HepG2 (cell line): ENCODE data around the gene KAZALD1. TPM values are rescaled to one million over a fixed set of nuclear protein-coding genes. Genes with fewer than 3 reads are reported as not detected.
A peak's percentile ranks its signal among the peaks of the same experiment; 100 is the strongest.

Experiments
- ARID2 ChIP-seq: sonication (generic); formaldehyde crosslinking; IDR thresholded peaks from 2 replicates; pipeline ENCODE4 v1.8.1; 2022; ENCODE audit warnings: mild to moderate bottlenecking, missing genetic modification reagents, borderline replicate concordance
- ARNT2 ChIP-seq: sonication (generic); formaldehyde crosslinking; IDR thresholded peaks from 2 replicates; pipeline ENCODE4 v1.8.0; 2022; ENCODE audit warnings: mild to moderate bottlenecking, low read depth, missing genetic modification reagents, moderate library complexity
- ATF6 ChIP-seq: sonication (generic); formaldehyde crosslinking; conservative IDR thresholded peaks from 2 replicates; pipeline ENCODE4 v1.4.0; 2020; ENCODE audit warnings: missing genetic modification reagents
- HOXA3 ChIP-seq: sonication (generic); formaldehyde crosslinking; IDR thresholded peaks from 2 replicates; pipeline ENCODE4 v1.5.0; 2020; ENCODE audit warnings: missing genetic modification reagents
- IRX3 ChIP-seq: sonication (generic); formaldehyde crosslinking; IDR thresholded peaks from 2 replicates; pipeline ENCODE4 v1.8.1; 2023; ENCODE audit warnings: mild to moderate bottlenecking, low read depth, missing genetic modification reagents, borderline replicate concordance
- NR2F6 ChIP-seq, 2 experiments: IDR thresholded peaks; 2 replicates each; pipeline ENCODE4 v1.6.1; 2016; ENCODE audit warnings: antibody characterized with exemption in 1 of 2, mild to moderate bottlenecking in 1 of 2
- POLR2AphosphoS5 ChIP-seq: IDR thresholded peaks from 2 replicates; pipeline ENCODE4 v1.6.1; 2012; ENCODE audit warnings: low read depth, low read length
- SP5 ChIP-seq: IDR thresholded peaks from 2 replicates; pipeline ENCODE4 v1.6.1; 2016; ENCODE audit warnings: low read depth, borderline replicate concordance
- ZFP36 ChIP-seq: fragments of 150-350 bp; IDR thresholded peaks from 2 replicates; pipeline ENCODE4 v1.6.1; 2018; ENCODE audit warnings: borderline replicate concordance, low read length, low read depth; ENCODE audit not compliant: partially characterized antibody
- ZNF34 ChIP-seq: sonication (generic); formaldehyde crosslinking; IDR thresholded peaks from 2 replicates; pipeline ENCODE4 v1.4.0; 2020; ENCODE audit warnings: mild to moderate bottlenecking, missing genetic modification reagents, borderline replicate concordance
- ZNF563 ChIP-seq: sonication (generic); formaldehyde crosslinking; IDR thresholded peaks from 2 replicates; pipeline ENCODE4 v1.8.0; 2022; ENCODE audit warnings: mild to moderate bottlenecking, moderate library complexity, missing genetic modification reagents
- ZNF737 ChIP-seq: sonication (generic); formaldehyde crosslinking; IDR thresholded peaks from 2 replicates; pipeline ENCODE4 v1.5.0; 2020; ENCODE audit warnings: missing genetic modification reagents, mild to moderate bottlenecking, borderline replicate concordance
- ZNF841 ChIP-seq: sonication (generic); formaldehyde crosslinking; IDR thresholded peaks from 2 replicates; pipeline ENCODE4 v1.8.1; 2023; ENCODE audit warnings: missing genetic modification reagents, borderline replicate concordance
- polyA plus RNA-seq, 8 experiments: library from polyadenylated mRNA; depleted of rRNA in 3 of 8; stranded (reverse) in 7 of 8; unstranded in 1 of 8; fragments of >200 nt; fragmentation: Illumina TruSeq in 4 of 8; extraction: Trizol in 4 of 8; gene quantifications; 2 replicates each; pipeline versions ENCODE4 v1.2.1 to v1.2.3, GENCODE V29; 2011 to 2016; ENCODE audit warnings: low read depth in 4 of 8, missing spikeins in 1 of 8, mixed read lengths in 1 of 8; ENCODE audit not compliant: insufficient read depth in 1 of 8
- total RNA-seq, 5 experiments: library from RNA; depleted of rRNA; stranded (reverse); fragments of >200 nt; fragmentation: Illumina TruSeq; extraction: Trizol; gene quantifications; 2 replicates each; pipeline ENCODE4 v1.2.3, GENCODE V29; 2016; ENCODE audit warnings: low read depth in 1 of 5
- TF ChIP-seq, protein P1 (sequence below): sonication (generic); formaldehyde crosslinking; conservative IDR thresholded peaks from 2 replicates; pipeline ENCODE4 v1.4.0; 2020; ENCODE audit warnings: mild to moderate bottlenecking, missing genetic modification reagents, moderate library complexity
- TF ChIP-seq, protein P2 (sequence below): sonication (generic); formaldehyde crosslinking; IDR thresholded peaks from 2 replicates; pipeline ENCODE4 v1.8.0; 2022; ENCODE audit warnings: mild to moderate bottlenecking, missing genetic modification reagents, borderline replicate concordance
- TF ChIP-seq, protein P3 (sequence below): sonication (generic); IDR thresholded peaks from 2 replicates; pipeline ENCODE4 v1.6.1; 2016; ENCODE audit warnings: low read depth, borderline replicate concordance
- TF ChIP-seq, protein P4 (sequence below): sonication (generic); formaldehyde crosslinking; IDR thresholded peaks from 2 replicates; pipeline ENCODE4 v1.8.0; 2022; ENCODE audit warnings: missing genetic modification reagents, mild to moderate bottlenecking, borderline replicate concordance

Gene KAZALD1
- total and polyA plus RNA-seq, 2 of the 13 experiments (the other 11 are each of a cell fraction or from before 2014, with no cell fraction given), result 16.7 to 27.7 TPM

DNA sequence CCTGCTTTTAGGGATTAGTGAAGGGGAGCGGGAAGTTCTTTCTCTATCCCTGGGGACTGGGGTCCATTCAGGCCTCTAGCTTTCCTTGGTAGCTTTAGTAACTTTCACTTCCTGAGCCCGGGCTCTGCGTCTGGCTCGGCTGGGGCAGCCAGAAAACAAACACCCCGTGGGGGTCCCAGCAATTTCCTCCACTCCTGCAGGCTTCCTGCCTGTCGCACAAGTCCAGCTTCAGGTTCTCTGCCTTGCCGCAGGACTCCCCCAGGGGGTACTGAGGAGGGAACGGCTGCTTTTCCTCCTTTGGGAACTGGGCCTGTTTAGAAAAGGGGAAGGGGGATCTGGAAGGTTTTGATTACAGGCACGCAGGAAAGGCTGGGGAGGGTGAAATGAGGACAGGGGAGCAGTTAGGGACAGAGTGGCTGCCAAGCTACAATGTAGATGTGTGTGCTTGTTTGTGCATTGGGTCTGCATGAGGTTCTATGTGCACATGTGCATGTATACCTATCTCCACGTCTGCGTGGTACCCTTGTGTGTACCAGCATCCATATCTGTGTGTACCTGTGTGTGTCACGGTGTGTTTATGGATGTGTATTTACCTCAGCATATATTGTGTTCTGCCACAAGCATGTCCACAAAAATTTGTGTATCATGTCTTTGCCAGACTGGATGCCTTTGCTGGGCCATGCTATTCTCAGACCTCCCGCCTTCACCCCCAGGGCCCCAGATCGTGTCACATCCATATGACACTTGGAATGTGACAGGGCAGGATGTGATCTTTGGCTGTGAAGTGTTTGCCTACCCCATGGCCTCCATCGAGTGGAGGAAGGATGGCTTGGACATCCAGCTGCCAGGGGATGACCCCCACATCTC, 2.0 kb downstream of the KAZALD1 start (continued):
- TF ChIP-seq ZNF34 (CRISPR knock-in tag) (no peak), IRX3 (CRISPR knock-in tag) (no peak), POLR2AphosphoS5 (peak; percentile 27; the same call in 1 of the 2 replicates), ZFP36 (no peak), ZNF737 (CRISPR knock-in tag) (no peak), ZNF563 (CRISPR knock-in tag) (no peak), ARID2 (CRISPR knock-in tag) (0 out of 2 replicates have a peak, but pooled peaks have one; percentile 13), HOXA3 (CRISPR knock-in tag) (no peak), ZNF841 (CRISPR knock-in tag) (no peak), SP5 (CRISPR knock-in tag) (0 out of 2 replicates have a peak, but pooled peaks have one; percentile 18), ATF6 (CRISPR knock-in tag) (no peak), NR2F6 (IDR thresholded peaks at IDR 0.05) (no peak), NR2F6 (CRISPR knock-in tag; IDR thresholded peaks at IDR 0.05) (peak; percentile 38; the same call in 1 of the 2 replicates), ARNT2 (CRISPR knock-in tag) (no peak)
- TF ChIP-seq, protein P1, sequence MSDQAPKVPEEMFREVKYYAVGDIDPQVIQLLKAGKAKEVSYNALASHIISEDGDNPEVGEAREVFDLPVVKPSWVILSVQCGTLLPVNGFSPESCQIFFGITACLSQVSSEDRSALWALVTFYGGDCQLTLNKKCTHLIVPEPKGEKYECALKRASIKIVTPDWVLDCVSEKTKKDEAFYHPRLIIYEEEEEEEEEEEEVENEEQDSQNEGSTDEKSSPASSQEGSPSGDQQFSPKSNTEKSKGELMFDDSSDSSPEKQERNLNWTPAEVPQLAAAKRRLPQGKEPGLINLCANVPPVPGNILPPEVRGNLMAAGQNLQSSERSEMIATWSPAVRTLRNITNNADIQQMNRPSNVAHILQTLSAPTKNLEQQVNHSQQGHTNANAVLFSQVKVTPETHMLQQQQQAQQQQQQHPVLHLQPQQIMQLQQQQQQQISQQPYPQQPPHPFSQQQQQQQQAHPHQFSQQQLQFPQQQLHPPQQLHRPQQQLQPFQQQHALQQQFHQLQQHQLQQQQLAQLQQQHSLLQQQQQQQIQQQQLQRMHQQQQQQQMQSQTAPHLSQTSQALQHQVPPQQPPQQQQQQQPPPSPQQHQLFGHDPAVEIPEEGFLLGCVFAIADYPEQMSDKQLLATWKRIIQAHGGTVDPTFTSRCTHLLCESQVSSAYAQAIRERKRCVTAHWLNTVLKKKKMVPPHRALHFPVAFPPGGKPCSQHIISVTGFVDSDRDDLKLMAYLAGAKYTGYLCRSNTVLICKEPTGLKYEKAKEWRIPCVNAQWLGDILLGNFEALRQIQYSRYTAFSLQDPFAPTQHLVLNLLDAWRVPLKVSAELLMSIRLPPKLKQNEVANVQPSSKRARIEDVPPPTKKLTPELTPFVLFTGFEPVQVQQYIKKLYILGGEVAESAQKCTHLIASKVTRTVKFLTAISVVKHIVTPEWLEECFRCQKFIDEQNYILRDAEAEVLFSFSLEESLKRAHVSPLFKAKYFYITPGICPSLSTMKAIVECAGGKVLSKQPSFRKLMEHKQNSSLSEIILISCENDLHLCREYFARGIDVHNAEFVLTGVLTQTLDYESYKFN, result peak; percentile 20; the same call in 1 of the 2 replicates
- TF ChIP-seq, protein P2, sequence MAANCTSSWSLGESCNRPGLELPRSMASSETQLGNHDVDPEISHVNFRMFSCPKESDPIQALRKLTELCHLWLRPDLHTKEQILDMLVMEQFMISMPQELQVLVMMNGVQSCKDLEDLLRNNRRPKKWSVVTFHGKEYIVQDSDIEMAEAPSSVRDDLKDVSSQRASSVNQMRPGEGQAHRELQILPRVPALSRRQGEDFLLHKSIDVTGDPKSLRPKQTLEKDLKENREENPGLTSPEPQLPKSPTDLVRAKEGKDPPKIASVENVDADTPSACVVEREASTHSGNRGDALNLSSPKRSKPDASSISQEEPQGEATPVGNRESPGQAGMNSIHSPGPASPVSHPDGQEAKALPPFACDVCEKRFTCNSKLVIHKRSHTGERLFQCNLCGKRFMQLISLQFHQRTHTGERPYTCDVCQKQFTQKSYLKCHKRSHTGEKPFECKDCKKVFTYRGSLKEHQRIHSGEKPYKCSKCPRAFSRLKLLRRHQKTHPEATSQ, result no peak
- TF ChIP-seq, protein P3, sequence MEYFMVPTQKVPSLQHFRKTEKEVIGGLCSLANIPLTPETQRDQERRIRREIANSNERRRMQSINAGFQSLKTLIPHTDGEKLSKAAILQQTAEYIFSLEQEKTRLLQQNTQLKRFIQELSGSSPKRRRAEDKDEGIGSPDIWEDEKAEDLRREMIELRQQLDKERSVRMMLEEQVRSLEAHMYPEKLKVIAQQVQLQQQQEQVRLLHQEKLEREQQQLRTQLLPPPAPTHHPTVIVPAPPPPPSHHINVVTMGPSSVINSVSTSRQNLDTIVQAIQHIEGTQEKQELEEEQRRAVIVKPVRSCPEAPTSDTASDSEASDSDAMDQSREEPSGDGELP, result peak; percentile 38; the same call in 1 of the 2 replicates
- TF ChIP-seq, protein P4, sequence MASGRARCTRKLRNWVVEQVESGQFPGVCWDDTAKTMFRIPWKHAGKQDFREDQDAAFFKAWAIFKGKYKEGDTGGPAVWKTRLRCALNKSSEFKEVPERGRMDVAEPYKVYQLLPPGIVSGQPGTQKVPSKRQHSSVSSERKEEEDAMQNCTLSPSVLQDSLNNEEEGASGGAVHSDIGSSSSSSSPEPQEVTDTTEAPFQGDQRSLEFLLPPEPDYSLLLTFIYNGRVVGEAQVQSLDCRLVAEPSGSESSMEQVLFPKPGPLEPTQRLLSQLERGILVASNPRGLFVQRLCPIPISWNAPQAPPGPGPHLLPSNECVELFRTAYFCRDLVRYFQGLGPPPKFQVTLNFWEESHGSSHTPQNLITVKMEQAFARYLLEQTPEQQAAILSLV (CRISPR knock-in tag), result no peak
